HG03439 (cell line): Measurements from ENCODE around the gene XRCC4.

Experiments
- ATAC-seq: cut with Tn5 transposase; IDR thresholded peaks from one replicate; pipeline ENCODE4 v1.9.1; 2021; ENCODE audit warnings: mild to moderate bottlenecking, moderate library complexity; ENCODE audit not compliant: unreplicated experiment

XRCC4 gene

DNA sequence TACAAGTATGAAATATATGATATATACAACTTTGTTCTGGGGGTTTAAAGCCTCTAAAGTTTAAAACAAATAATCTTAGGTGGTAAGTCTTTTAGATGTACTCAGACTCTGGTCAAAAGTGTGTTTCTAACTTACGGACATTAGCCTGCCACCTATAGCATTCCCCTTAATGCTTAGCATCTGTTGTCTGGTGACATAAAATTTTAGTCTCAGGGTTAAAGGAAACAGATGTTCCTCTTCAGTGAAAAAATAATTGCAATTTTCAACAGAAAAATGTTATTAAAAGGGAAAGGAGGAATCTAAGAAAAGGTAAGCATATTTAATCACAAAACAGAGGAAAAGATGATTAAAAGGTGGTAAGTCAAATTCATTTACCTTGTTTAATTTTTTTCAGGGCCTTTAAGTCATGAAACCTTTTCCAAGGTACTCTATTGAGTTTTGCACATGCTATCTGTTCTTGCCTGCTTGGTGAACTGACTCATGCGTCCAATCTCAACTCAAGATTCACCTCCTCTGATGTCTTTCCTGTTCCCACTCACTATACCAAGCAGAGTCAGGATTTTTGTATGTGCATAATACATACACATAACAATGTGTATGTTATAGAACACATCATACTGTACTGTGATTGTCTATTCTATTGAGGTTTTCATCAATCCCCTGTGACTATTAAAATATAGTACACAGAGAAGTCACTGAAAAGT, 8.1 kb upstream of the XRCC4 start:
- ATAC-seq, result no peak

- no peak for ATAC-seq
Measured at GRCh38 chr5:83071286-83072051, 5.9 kb upstream of the XRCC4 start.

DNA sequence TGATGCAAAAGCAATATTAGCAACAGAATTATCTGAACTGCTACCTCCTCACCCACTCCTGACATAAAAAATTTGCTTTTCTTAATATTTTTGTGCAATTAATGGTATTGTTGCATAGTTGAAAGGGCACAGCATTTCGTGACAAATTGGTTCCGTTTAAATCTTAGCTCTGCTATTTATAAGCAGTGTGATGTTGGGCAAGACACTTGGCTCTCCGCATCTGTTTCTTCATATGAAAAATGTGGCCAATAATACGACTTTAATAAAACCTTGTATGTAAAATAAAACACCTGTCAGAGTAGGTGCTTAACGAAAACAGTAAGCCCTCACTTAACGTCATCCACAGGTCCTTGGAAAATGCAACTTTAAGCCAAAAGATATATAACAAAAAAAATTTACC, 4.4 kb upstream of the XRCC4 start:
- no peak for ATAC-seq

GRCh38 chr5:83077662-83078261, 415 bp downstream of the XRCC4 start:
- ATAC-seq, result peak; percentile 10

GRCh38 chr5:83082750-83083149, 5.4 kb downstream of the XRCC4 start:
- ATAC-seq, result no peak

DNA sequence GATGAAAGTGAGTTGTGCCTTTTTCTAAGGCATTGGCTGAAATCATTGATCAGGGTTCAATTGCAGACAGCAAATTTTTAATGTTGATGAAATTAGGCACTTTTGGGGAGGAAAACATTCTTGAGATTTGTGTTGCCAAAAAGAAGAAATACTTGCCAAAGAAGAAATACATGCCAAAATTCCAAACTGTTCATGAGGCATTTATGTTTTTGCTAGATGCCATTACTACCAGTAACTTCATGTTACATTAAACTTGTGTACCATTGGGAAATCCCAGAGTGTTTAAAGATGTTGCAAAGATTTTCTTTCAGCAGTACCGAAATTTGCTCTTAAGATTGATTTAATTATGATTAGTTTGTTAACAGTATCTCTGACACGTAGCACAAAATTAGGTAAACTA, 7.0 kb downstream of the XRCC4 start:
- no peak for ATAC-seq

GRCh38 chr5:83085106-83085505, 7.8 kb downstream of the XRCC4 start:
- no peak for ATAC-seq

DNA sequence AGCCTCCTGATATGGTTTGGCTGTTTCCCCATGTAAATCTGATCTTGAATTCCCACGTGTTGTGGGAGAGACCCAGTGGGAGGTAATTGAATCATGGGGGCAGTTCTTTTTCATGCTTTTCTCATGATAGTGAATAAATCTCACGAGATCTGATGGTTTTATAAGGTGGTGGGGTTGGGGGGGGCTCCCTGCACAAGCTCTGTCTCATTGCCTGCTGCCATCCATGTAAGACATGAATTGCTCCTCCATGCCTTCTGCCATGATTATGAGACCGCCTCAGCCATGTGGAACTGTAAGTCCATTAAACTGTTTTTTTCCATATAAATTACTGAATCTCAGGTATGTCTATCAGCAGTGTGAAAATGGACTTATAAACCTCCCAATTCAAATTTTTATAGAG, 12.8 kb downstream of the XRCC4 start:
- no peak for ATAC-seq

DNA sequence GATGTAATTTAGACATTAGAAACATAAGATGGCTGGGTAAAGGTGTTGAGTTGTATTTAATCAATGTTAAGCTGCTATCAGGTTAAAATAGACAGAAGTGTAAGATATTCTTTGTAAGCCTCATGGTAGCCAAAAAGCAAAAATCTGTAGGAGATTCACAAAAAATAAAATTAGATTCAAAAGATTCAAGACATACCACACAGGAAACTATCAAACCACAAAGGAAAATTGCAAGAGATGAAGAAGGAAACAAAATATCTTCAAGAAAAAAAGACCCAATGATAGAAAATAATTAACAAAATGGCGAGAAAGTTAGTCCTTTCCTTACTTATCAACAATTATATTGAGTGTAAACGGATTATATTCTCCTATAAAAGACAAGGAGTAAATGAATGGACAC, 15.3 kb downstream of the XRCC4 start:
- no peak for ATAC-seq

DNA sequence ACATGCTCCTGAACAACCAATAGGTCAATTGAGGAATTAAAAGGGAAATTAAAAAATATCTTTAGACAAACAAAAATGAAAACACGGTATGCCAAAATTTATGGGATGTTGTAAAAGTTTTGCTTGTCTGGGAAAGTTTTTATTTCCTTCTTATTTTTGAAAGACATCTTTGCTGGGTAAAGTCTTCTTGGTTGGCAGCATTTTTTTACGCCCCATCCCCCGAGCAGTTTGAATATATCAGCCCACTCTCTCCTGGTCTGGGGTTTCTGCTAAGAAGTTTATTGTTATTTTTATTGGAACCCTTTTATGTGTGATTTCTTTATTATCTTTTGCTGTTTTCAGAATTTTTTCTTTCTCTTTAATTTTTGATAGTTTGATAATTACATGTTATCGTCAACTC, 16.3 kb downstream of the XRCC4 start:
- no peak for ATAC-seq

GRCh38 chr5:83095163-83095956, 18.0 kb downstream of the XRCC4 start:
- no peak for ATAC-seq

- ATAC-seq, result no peak
Measured at GRCh38 chr5:83095957-83096539, 18.7 kb downstream of the XRCC4 start.

DNA sequence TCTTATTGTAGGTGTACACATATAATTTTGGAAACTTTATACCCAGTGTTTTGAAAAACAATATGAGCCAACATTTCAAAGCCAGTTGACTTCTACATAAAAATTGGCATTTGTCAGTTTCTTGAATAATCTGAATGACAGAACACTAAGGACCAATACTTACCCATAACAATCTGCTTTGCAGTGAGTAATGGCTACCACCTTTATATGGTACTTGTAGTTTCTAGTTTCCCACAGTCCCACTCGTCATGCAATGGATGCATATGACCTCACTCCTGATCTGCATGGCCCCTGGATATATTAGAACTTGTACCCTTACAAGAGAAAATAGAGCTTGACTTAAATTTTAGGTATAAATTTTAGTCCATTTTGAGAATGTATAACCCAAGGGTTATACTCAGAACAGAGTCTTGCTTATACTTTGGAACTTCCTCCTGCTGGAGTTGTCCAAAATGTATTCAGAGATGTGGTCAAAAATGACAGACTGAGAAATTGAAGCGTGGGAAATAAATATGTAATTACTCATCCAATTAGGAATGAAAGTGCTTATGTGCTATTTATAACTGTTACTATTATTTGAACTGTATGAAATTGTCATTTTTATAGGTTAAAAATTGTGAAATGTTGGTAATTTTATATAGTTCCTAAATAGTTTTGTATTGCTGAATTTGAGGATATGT, 19.5 kb downstream of the XRCC4 start:
- no peak for ATAC-seq

DNA sequence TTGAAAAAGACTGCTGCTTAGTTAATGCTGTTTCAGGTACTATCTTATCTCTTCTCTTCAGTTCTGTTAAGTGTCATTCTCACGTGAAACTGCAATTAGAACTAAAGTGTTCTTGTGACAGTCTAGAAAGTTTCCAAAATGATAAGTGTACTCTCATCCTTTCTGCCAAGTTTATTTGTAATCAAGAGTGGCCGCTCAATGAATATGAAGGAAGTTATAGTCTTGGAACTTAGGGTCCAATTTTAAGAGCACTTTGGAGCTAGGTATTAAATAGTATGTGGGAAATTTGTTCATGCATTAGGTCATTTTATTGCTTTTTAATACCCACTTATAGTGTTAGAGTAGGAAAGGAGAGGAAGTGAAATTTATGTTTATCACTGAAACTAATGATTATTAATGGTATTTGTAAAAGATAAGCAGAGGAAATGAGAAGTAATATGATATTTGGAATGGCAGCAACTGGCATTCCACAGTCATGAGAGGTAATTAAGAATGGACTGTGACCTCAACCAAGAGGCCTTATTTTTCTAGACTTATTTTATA, 20.4 kb downstream of the XRCC4 start:
- ATAC-seq, result no peak

DNA sequence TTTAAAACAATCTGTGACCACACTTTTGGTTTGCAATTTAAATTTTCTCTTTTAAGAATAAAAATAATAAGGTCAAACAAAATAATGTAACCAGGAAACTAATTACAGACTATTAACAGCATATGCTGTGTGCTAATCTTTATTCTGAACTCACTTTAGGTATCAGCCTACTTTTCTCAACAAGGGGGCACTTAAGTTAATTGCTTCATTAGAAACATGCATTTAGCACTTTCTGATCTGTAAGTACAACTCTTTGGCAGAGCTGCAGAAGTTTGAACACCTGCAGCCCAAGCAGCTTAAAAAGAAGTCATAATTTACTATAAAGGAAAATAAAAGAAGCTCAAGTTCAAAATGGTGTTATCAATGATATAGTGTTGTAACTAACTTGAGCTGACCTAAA, 21.7 kb downstream of the XRCC4 start:
- ATAC-seq, result no peak

DNA sequence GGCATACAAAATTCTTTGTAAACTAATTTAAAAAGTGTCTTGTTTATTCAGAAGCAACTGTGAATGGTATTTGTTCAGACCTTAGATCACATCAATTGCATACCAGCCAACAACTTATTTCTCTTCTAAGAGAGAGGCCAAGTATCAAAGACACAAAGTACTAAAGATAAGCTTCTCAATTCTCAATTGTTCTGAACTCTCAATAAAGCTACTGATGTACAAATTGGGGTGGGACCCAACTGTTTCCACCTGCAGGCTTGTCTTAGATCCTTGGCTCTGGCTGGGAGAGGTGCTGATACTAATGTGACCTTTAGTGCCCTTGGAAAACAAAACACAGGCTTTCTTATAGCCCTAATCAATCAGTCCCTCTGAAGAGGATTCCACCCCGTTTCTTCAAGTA, 22.1 kb downstream of the XRCC4 start:
- no peak for ATAC-seq

- ATAC-seq, result no peak
Measured at GRCh38 chr5:83101514-83101913, 24.2 kb downstream of the XRCC4 start.

GRCh38 chr5:83102364-83102980, 25.1 kb downstream of the XRCC4 start:
- ATAC-seq, result no peak

- ATAC-seq, result no peak
Measured at GRCh38 chr5:83104021-83104420, 26.7 kb downstream of the XRCC4 start.
